Mammary epithelial cell (primary cell): ENCODE results near the gene PER3.

Experiments used
- EZH2 ChIP-seq: IDR thresholded peaks from 2 replicates; pipeline ENCODE4 v1.6.1; 2012; ENCODE audit warnings: low read length, inconsistent platforms, borderline replicate concordance
- TF ChIP-seq, protein P1 (sequence below), 2 donors: IDR thresholded peaks in 1 of 2; conservative IDR thresholded peaks in 1 of 2; 2 replicates each; pipeline ENCODE4 v1.5.1; 2011 to 2012; ENCODE audit warnings: inconsistent platforms in 2 of 2, low read length in 2 of 2, mild to moderate bottlenecking in 2 of 2, control low read depth in 1 of 2, low read depth in 1 of 2; ENCODE audit not compliant: insufficient read depth in 1 of 2; ENCODE audit errors: extremely low read depth in 1 of 2

DNA sequence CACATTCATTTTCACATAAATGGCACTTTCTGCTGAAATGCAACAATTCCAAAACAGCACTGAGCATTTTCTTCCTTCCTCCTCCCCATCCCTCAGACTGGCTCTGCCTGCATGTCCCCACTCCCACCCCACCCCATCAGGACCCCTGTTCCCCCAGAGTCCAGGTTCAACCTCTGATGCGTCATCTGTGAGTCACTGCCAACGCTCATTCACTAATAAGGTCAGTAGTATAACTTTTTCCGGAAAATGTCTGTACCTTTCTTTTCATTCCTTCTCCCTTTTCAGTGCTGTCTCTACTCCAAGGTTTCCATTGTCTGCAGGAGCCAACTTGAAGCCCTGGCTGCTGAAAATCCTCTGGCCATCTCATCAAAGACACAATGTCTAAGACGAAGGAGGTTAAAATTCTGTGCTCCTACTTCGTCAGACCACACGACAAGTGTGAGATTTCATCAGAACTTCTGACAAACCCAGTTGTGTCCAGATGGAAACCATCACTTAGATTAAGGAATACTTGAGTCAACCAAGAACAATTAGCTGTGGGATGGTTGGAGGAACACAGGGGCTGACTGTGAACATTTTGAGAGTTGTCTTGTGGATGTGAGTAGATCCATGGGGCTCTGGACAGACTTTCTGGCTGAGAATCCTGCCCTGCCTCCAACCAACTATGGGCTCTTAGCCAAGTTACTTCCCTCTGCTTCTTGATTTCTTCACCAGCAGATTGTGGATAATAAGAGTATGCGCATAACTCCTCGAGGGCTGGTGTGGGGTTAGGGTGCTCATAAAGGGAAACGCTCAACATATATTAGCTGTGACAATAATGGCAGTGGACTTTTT, 104.4 kb downstream of the PER3 start:
- TF ChIP-seq, protein P1, sequence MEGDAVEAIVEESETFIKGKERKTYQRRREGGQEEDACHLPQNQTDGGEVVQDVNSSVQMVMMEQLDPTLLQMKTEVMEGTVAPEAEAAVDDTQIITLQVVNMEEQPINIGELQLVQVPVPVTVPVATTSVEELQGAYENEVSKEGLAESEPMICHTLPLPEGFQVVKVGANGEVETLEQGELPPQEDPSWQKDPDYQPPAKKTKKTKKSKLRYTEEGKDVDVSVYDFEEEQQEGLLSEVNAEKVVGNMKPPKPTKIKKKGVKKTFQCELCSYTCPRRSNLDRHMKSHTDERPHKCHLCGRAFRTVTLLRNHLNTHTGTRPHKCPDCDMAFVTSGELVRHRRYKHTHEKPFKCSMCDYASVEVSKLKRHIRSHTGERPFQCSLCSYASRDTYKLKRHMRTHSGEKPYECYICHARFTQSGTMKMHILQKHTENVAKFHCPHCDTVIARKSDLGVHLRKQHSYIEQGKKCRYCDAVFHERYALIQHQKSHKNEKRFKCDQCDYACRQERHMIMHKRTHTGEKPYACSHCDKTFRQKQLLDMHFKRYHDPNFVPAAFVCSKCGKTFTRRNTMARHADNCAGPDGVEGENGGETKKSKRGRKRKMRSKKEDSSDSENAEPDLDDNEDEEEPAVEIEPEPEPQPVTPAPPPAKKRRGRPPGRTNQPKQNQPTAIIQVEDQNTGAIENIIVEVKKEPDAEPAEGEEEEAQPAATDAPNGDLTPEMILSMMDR (conservative IDR thresholded peaks at IDR 0.05 in 1 of 2, IDR thresholded peaks at IDR 0.05 in 1 of 2; ENCODE audit: extremely low read depth in 1 of 2, insufficient read depth in 1 of 2, low read depth in 1 of 2, low read length in 2 of 2) = no peak
- TF ChIP-seq EZH2 = no peak
